HG02973 (cell line): Measurements from ENCODE around the gene STMN3.

Experiments
- ATAC-seq: cut with Tn5 transposase; IDR thresholded peaks from one replicate; pipeline ENCODE4 v1.9.1; 2021; ENCODE audit warnings: moderate library complexity; ENCODE audit not compliant: unreplicated experiment

The STMN3 gene

GRCh38 chr20:63590218-63591146 is 62.7 kb downstream of the STMN3 start:
- no peak for ATAC-seq
